Esophagus muscularis mucosa (tissue), 3 donors: ENCODE results near the gene DNAH17.

ENCODE experiments used
- POLR2A ChIP-seq: fragments of 450-650 bp; IDR thresholded peaks from one replicate; pipeline ENCODE4 v1.6.1; 2017; ENCODE audit warnings: antibody characterized with exemption, moderate library complexity, mild to moderate bottlenecking, low read depth
- POLR2AphosphoS5 ChIP-seq, 2 donors: sonication (generic); formaldehyde crosslinking; IDR thresholded peaks; one replicate each; pipeline ENCODE4 v1.6.1; 2017; ENCODE audit warnings: antibody characterized with exemption in 2 of 2
- TF ChIP-seq, protein P1 (sequence below), 3 experiments: fragments of 200-600 bp in 2 of 3; fragments of 450-650 bp in 1 of 3; sonication (generic) in 2 of 3; IDR thresholded peaks; one replicate each; pipeline ENCODE4 v1.5.1; 2017 to 2019; ENCODE audit warnings: antibody characterized with exemption in 3 of 3, mild to moderate bottlenecking in 2 of 3, moderate library complexity in 1 of 3

DNA sequence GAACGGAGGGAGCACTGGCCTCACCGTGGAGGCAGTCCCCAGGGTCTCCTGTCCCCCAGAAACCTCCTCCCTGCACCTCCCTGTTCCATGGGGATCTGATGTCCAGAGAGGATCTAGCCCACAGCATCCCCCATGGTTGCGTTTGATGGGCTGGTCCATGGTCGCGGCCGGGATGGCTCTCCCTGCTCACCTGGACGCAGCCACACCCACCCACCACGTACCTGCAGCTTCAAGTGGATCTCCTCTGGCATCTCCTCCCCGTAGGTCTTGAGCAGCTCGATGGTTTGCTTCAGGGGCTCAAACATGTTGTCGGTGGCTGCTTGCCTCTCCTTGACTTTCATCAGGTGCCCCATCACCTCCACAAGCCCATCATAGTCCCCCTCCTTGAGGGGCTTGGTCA, 47.9 kb downstream of the DNAH17 start:
- TF ChIP-seq POLR2AphosphoS5 (IDR thresholded peaks at IDR 0.05) (no peak), POLR2A (no peak)
- TF ChIP-seq, protein P1, sequence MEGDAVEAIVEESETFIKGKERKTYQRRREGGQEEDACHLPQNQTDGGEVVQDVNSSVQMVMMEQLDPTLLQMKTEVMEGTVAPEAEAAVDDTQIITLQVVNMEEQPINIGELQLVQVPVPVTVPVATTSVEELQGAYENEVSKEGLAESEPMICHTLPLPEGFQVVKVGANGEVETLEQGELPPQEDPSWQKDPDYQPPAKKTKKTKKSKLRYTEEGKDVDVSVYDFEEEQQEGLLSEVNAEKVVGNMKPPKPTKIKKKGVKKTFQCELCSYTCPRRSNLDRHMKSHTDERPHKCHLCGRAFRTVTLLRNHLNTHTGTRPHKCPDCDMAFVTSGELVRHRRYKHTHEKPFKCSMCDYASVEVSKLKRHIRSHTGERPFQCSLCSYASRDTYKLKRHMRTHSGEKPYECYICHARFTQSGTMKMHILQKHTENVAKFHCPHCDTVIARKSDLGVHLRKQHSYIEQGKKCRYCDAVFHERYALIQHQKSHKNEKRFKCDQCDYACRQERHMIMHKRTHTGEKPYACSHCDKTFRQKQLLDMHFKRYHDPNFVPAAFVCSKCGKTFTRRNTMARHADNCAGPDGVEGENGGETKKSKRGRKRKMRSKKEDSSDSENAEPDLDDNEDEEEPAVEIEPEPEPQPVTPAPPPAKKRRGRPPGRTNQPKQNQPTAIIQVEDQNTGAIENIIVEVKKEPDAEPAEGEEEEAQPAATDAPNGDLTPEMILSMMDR (IDR thresholded peaks at IDR 0.05): no peak
